Measurements from ENCODE around the gene FXR2. TPM values are rescaled to one million over a fixed set of nuclear protein-coding genes. Genes with fewer than 3 reads are reported as not detected.

Gene FXR2
- total and polyA plus RNA-seq, 9 of the 15 experiments (the other 6 are each of a cell fraction or from before 2014, with no cell fraction given), result 2.0 to 49.3 (median 24.5) TPM

GRCh38 chr17:7614425-7615264 is at the start of gene FXR2 (continued):
- peak in 1 of 3 experiments; percentile 36 for TF ChIP-seq YY1 (IDR thresholded peaks at IDR 0.05; ENCODE audit: borderline replicate concordance in 1 of 3, control insufficient read depth in 1 of 3, extremely low read depth in 1 of 3, insufficient read depth in 3 of 3, insufficient read length in 1 of 3, insufficient replicate concordance in 2 of 3, low read depth in 1 of 3, low read length in 2 of 3)
- no peak for TF ChIP-seq BRCA1 (IDR thresholded peaks at IDR 0.05)
- TF ChIP-seq BRCA1 (CRISPR knock-in tag; IDR thresholded peaks at IDR 0.05), result no peak
- peak; percentile 66 for TF ChIP-seq ZFX (CRISPR knock-in tag; IDR thresholded peaks at IDR 0.05)
- no peak for TF ChIP-seq NFE2 (IDR thresholded peaks at IDR 0.05; ENCODE audit: low read depth)
- no peak for TF ChIP-seq BACH1 (tag; IDR thresholded peaks at IDR 0.05)
- TF ChIP-seq NCOA4 (IDR thresholded peaks at IDR 0.05; ENCODE audit: partially characterized antibody), result no peak
- no peak for TF ChIP-seq ZNF263 (CRISPR knock-in tag; IDR thresholded peaks at IDR 0.05; ENCODE audit: borderline replicate concordance)
- TF ChIP-seq POU5F1 (IDR thresholded peaks at IDR 0.05; ENCODE audit: borderline replicate concordance, low read depth, low read length, partially characterized antibody), result no peak
- TF ChIP-seq VEZF1 (CRISPR knock-in tag; IDR thresholded peaks at IDR 0.05), result peak; percentile 85
- no peak for TF ChIP-seq ZBTB33 (CRISPR knock-in tag; IDR thresholded peaks at IDR 0.05)
- peak; percentile 49 to 52; a peak in 2 of 4 replicates for TF ChIP-seq FOXK2 (conservative IDR thresholded peaks at IDR 0.05 in 1 of 2, IDR thresholded peaks at IDR 0.05 in 1 of 2; ENCODE audit: low read depth in 2 of 2)
- TF ChIP-seq SETDB1 (IDR thresholded peaks at IDR 0.05; ENCODE audit: low read length), result no peak
- TF ChIP-seq ETV5 (CRISPR knock-in tag; IDR thresholded peaks at IDR 0.05; ENCODE audit: low read depth), result no peak
- no peak for TF ChIP-seq ZKSCAN8 (CRISPR knock-in tag; IDR thresholded peaks at IDR 0.05)
- no peak for TF ChIP-seq KDM1A (IDR thresholded peaks at IDR 0.05)
- TF ChIP-seq NRF1 (conservative IDR thresholded peaks at IDR 0.05 in 1 of 2, IDR thresholded peaks at IDR 0.05 in 1 of 2), result peak; percentile 99
- no peak for TF ChIP-seq RFX5 (IDR thresholded peaks at IDR 0.05; ENCODE audit: low read depth, low read length)
- TF ChIP-seq ZNF277 (CRISPR knock-in tag; IDR thresholded peaks at IDR 0.05; ENCODE audit: borderline replicate concordance), result no peak
- TF ChIP-seq ZNF354B (CRISPR knock-in tag; IDR thresholded peaks at IDR 0.05), result no peak
- peak in 1 of 2 experiments; percentile 70 for TF ChIP-seq MAZ (CRISPR knock-in tag; conservative IDR thresholded peaks at IDR 0.05 in 1 of 2, IDR thresholded peaks at IDR 0.05 in 1 of 2)
- TF ChIP-seq WHSC1 (IDR thresholded peaks at IDR 0.05; ENCODE audit: low read length), result no peak
- TF ChIP-seq ATF1 (CRISPR knock-in tag; IDR thresholded peaks at IDR 0.05), result no peak
- peak; percentile 76 for TF ChIP-seq ATF1 (tag; IDR thresholded peaks at IDR 0.05)

Data from K562 (cell line).